ENCODE data around the gene FTO.
A peak's percentile ranks its signal among the peaks of the same experiment; 100 is the strongest.

The FTO gene

GRCh38 chr16:53996961-53997360 is 293.0 kb downstream of the FTO start:
- no peak for DNase-seq (ENCODE audit: low read depth in 2 of 2)
- no peak overlapping the region for H3K4me3 ChIP-seq (replicated peaks in 1 of 2; ENCODE audit: low read depth in 2 of 2, low read length in 2 of 2)
- no peak for TF ChIP-seq CTCF (IDR thresholded peaks at IDR 0.05; ENCODE audit: low read depth, low read length)

GRCh38 chr16:53998024-53998810 is 294.3 kb downstream of the FTO start:
- DNase-seq (ENCODE audit: low read depth in 2 of 2), result no peak
- no peak for TF ChIP-seq CTCF (IDR thresholded peaks at IDR 0.05; ENCODE audit: low read depth, low read length)
- H3K4me3 ChIP-seq (replicated peaks in 1 of 2; ENCODE audit: low read depth in 2 of 2, low read length in 2 of 2), result no peak overlapping the region

- no peak for DNase-seq (ENCODE audit: low read depth in 2 of 2)
- TF ChIP-seq CTCF (IDR thresholded peaks at IDR 0.05; ENCODE audit: low read depth, low read length), result no peak
- no peak overlapping the region for H3K4me3 ChIP-seq (replicated peaks in 1 of 2; ENCODE audit: low read depth in 2 of 2, low read length in 2 of 2)
These were observed 295.1 kb downstream of the FTO start for GRCh38 chr16:53998966-53999522.

- DNase-seq (ENCODE audit: low read depth in 2 of 2), result peak in 1 of 2 donors; percentile 33
- H3K4me3 ChIP-seq (replicated peaks in 1 of 2; ENCODE audit: low read depth in 2 of 2, low read length in 2 of 2), result no peak overlapping the region
- no peak for TF ChIP-seq CTCF (IDR thresholded peaks at IDR 0.05; ENCODE audit: low read depth, low read length)
These were observed 295.9 kb downstream of the FTO start for GRCh38 chr16:53999841-54000240.

- DNase-seq (ENCODE audit: low read depth in 2 of 2), result peak in 1 of 2 donors; percentile 52
- H3K4me3 ChIP-seq (replicated peaks in 1 of 2; ENCODE audit: low read depth in 2 of 2, low read length in 2 of 2), result no peak overlapping the region
- TF ChIP-seq CTCF (IDR thresholded peaks at IDR 0.05; ENCODE audit: low read depth, low read length), result no peak
These were observed 296.4 kb downstream of the FTO start for GRCh38 chr16:54000361-54000760.

GRCh38 chr16:54006693-54007092 is 302.7 kb downstream of the FTO start:
- no peak overlapping the region for H3K4me3 ChIP-seq (replicated peaks in 1 of 2; ENCODE audit: low read depth in 2 of 2, low read length in 2 of 2)
- DNase-seq (ENCODE audit: low read depth in 2 of 2), result peak in 1 of 2 donors; percentile 3
- TF ChIP-seq CTCF (IDR thresholded peaks at IDR 0.05; ENCODE audit: low read depth, low read length), result no peak
